ENCODE results near the gene EPS15. TPM values are rescaled to one million over a fixed set of nuclear protein-coding genes. Genes with fewer than 3 reads are reported as not detected.

Gene EPS15
- total and polyA plus RNA-seq, 2 experiments from 2014 or later: 31.0 to 76.5 TPM

GRCh38 chr1:51306950-51307349 lies 212.1 kb downstream of the EPS15 start:
- Histone ChIP-seq H3K9me2 (ENCODE audit: insufficient read depth) (no peaks in the 10 kb centered on the region), H2AFZ (no peak overlapping the region), H4K20me1 (replicated peaks; ENCODE audit: insufficient read depth) (no peaks in the 10 kb centered on the region), H3K4me3 (no peak overlapping the region), H3F3A (replicated peaks; ENCODE audit: low read depth) (no peaks in the 10 kb centered on the region), H3K36me3 (ENCODE audit: insufficient read depth) (no peaks in the 10 kb centered on the region), H3K27me3 (ENCODE audit: insufficient read depth) (no peaks in the 10 kb centered on the region), H3K4me1 (ENCODE audit: insufficient read depth) (no peaks in the 10 kb centered on the region), H3K4me2 (no peak overlapping the region), H3K79me2 (replicated peaks; ENCODE audit: insufficient read depth) (no peaks in the 10 kb centered on the region), H3K27ac (ENCODE audit: low read depth) (no peak overlapping the region)
- no peak overlapping the region for H3K27ac Mint-ChIP-seq
- TF ChIP-seq ZNF114 (CRISPR knock-in tag; IDR thresholded peaks at IDR 0.05) (no peak), REST (IDR thresholded peaks at IDR 0.05; ENCODE audit: unreplicated experiment) (no peak), POLR2AphosphoS5 (IDR thresholded peaks at IDR 0.05; ENCODE audit: low read depth) (no peak), CREB1 (CRISPR knock-in tag; IDR thresholded peaks at IDR 0.05; ENCODE audit: low read depth) (no peak), STAT1 (IDR thresholded peaks at IDR 0.05; ENCODE audit: unreplicated experiment) (no peak), ZNF331 (CRISPR knock-in tag; IDR thresholded peaks at IDR 0.05; ENCODE audit: low read depth) (no peak), NANOG (IDR thresholded peaks at IDR 0.05; ENCODE audit: borderline replicate concordance) (no peak)
- peaks cover 10% of the 10 kb centered on the region for H3K27me3 Mint-ChIP-seq (ENCODE audit: insufficient read depth, low read depth, poor library complexity)
- no peaks in the 10 kb centered on the region for H3K9me3 Mint-ChIP-seq
- no peak overlapping the region for H3K4me3 Mint-ChIP-seq
- no peaks in the 10 kb centered on the region for H3K36me3 Mint-ChIP-seq (ENCODE audit: low read depth)
- H3K4me1 Mint-ChIP-seq: no peaks in the 10 kb centered on the region; the same call in 2 of the 3 replicates
- DNase-seq (ENCODE audit: low spot score) (no peak), ATAC-seq (no peak)

GRCh38 chr1:51305371-51305823 lies 213.7 kb downstream of the EPS15 start:
- no peaks in the 10 kb centered on the region for H3F3A ChIP-seq (replicated peaks; ENCODE audit: low read depth)
- DNase-seq (ENCODE audit: low spot score) (no peak), ATAC-seq (peak; percentile 48)
- H3K4me2 ChIP-seq: no peak overlapping the region
- no peaks in the 10 kb centered on the region for H4K20me1 ChIP-seq (replicated peaks; ENCODE audit: insufficient read depth)
- Mint-ChIP-seq H3K4me1 (no peaks in the 10 kb centered on the region), H3K4me3 (no peak overlapping the region), H3K27me3 (ENCODE audit: insufficient read depth, low read depth, poor library complexity) (peaks cover 6% of the 10 kb centered on the region), H3K27ac (0 out of 2 replicates have a peak overlapping the region, but pooled peaks have one; percentile 48), H3K36me3 (ENCODE audit: low read depth) (no peaks in the 10 kb centered on the region), H3K9me3 (peaks cover 2% of the 10 kb centered on the region; the same call in 1 of the 3 replicates)
- no peak for TF ChIP-seq REST (IDR thresholded peaks at IDR 0.05; ENCODE audit: unreplicated experiment)
- no peaks in the 10 kb centered on the region for H3K4me1 ChIP-seq (ENCODE audit: insufficient read depth)
- no peak overlapping the region for H3K4me3 ChIP-seq
- H3K27ac ChIP-seq (ENCODE audit: low read depth): no peak overlapping the region
- H3K27me3 ChIP-seq (ENCODE audit: insufficient read depth): no peaks in the 10 kb centered on the region
- H3K36me3 ChIP-seq (ENCODE audit: insufficient read depth): no peaks in the 10 kb centered on the region
- H2AFZ ChIP-seq: no peak overlapping the region
- H3K9me2 ChIP-seq (ENCODE audit: insufficient read depth): no peaks in the 10 kb centered on the region
- no peaks in the 10 kb centered on the region for H3K79me2 ChIP-seq (replicated peaks; ENCODE audit: insufficient read depth)
